HG03432 (cell line): Measurements from ENCODE around the gene ARL3.

Experiments
- ATAC-seq: cut with Tn5 transposase; IDR thresholded peaks from one replicate; pipeline ENCODE4 v1.9.1; 2021; ENCODE audit warnings: mild to moderate bottlenecking, moderate library complexity; ENCODE audit not compliant: unreplicated experiment

Gene ARL3

GRCh38 chr10:102642736-102643335, 71.4 kb downstream of the ARL3 start:
- ATAC-seq: no peak

GRCh38 chr10:102641880-102642735, 72.1 kb downstream of the ARL3 start:
- peak; percentile 53 for ATAC-seq

- ATAC-seq: no peak
These were observed 72.8 kb downstream of the ARL3 start for GRCh38 chr10:102641402-102641801.

GRCh38 chr10:102639537-102639936, 74.7 kb downstream of the ARL3 start:
- no peak for ATAC-seq

- ATAC-seq: no peak
These were observed 78.8 kb downstream of the ARL3 start for GRCh38 chr10:102635377-102635776.

- ATAC-seq: no peak
These were observed 79.5 kb downstream of the ARL3 start for GRCh38 chr10:102634686-102635085.

GRCh38 chr10:102633848-102634247, 80.3 kb downstream of the ARL3 start:
- ATAC-seq: no peak

GRCh38 chr10:102633287-102633686, 80.9 kb downstream of the ARL3 start:
- no peak for ATAC-seq

- ATAC-seq: no peak
These were observed 81.6 kb downstream of the ARL3 start for GRCh38 chr10:102632394-102633111.

- no peak for ATAC-seq
These were observed 82.4 kb downstream of the ARL3 start for GRCh38 chr10:102631525-102632393.

- ATAC-seq: no peak
These were observed 83.5 kb downstream of the ARL3 start for GRCh38 chr10:102630663-102631062.

- ATAC-seq: no peak
These were observed 84.3 kb downstream of the ARL3 start for GRCh38 chr10:102629661-102630614.

- no peak for ATAC-seq
These were observed 85.7 kb downstream of the ARL3 start for GRCh38 chr10:102628451-102628911.

- ATAC-seq: no peak
These were observed 86.4 kb downstream of the ARL3 start for GRCh38 chr10:102627736-102628293.

GRCh38 chr10:102627291-102627735, 86.9 kb downstream of the ARL3 start:
- ATAC-seq: no peak

- ATAC-seq: no peak
These were observed 88.0 kb downstream of the ARL3 start for GRCh38 chr10:102626026-102626685.

GRCh38 chr10:102624751-102625645, 89.2 kb downstream of the ARL3 start:
- ATAC-seq: no peak

- no peak for ATAC-seq
These were observed 90.1 kb downstream of the ARL3 start for GRCh38 chr10:102624094-102624493.
